ENCODE data around the gene ATP8A1.

DNA sequence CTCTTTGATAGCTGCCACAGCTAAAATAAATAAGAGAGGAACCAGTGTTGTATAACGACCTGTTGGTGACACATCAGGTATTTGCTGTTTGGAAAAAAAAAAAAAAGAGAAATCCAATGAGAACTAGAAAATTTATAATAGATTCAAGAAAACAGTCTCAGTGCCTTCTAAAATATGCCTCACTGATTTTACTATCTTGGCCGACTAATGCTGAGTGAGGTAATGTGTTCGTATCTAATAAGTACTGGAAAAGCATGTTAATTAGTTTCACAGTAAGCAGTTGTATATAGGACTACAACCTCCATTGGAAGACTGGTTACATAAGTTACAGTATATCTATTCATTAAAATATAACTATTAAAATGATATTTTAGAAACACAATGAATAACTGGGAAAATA lies 32.4 kb downstream of the ATP8A1 start:
- TF ChIP-seq CTCF (IDR thresholded peaks at IDR 0.05), result no peak
- TF ChIP-seq TCF7L2 (IDR thresholded peaks at IDR 0.05; ENCODE audit: low read depth, low read length), result no peak
